Loucy (cell line): ENCODE measurements around the gene C9orf78.

Experiments used
- EZH2phosphoT487 ChIP-seq: fragments of 200-600 bp; IDR thresholded peaks from 2 replicates; pipeline ENCODE4 v1.6.1; 2018; ENCODE audit warnings: antibody characterized with exemption, mild to moderate bottlenecking, moderate library complexity, borderline replicate concordance
- TF ChIP-seq, protein P1 (sequence below): fragments of 200-600 bp; sonication (generic); conservative IDR thresholded peaks from 2 replicates; pipeline ENCODE4 v1.5.1; 2014; ENCODE audit warnings: mild to moderate bottlenecking, antibody characterized with exemption, low read length

DNA sequence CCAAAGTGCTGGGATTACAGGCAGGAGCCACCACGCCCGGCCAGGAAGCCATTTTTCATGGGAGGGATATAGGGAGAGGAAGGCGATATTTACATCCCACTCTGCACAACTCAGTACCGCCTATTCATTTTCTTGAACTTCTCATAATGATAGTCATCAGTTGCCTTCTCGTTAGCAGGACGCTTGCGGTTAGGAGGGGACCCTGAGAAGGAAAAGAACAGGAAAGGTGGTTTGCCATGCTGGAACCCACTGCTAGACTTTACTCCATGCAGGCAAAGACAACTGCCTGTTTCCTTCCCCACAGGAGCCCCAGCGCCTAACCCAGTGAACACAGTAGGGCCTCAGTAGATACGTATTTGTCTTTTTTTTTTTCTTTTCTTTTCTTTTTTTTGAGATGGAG lies 7.0 kb downstream of the C9orf78 start:
- TF ChIP-seq, protein P1, sequence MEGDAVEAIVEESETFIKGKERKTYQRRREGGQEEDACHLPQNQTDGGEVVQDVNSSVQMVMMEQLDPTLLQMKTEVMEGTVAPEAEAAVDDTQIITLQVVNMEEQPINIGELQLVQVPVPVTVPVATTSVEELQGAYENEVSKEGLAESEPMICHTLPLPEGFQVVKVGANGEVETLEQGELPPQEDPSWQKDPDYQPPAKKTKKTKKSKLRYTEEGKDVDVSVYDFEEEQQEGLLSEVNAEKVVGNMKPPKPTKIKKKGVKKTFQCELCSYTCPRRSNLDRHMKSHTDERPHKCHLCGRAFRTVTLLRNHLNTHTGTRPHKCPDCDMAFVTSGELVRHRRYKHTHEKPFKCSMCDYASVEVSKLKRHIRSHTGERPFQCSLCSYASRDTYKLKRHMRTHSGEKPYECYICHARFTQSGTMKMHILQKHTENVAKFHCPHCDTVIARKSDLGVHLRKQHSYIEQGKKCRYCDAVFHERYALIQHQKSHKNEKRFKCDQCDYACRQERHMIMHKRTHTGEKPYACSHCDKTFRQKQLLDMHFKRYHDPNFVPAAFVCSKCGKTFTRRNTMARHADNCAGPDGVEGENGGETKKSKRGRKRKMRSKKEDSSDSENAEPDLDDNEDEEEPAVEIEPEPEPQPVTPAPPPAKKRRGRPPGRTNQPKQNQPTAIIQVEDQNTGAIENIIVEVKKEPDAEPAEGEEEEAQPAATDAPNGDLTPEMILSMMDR: no peak
- no peak for TF ChIP-seq EZH2phosphoT487
